EH (cell line): ENCODE results near the gene FIGNL2.

Experiments used
- DNase-seq: peaks from one replicate; pipeline ENCODE4 v3.0.0-alpha.2; 2015; ENCODE audit warnings: low read depth

FIGNL2 gene

GRCh38 chr12:51773145-51773869, 75.2 kb downstream of the FIGNL2 start:
- peak; percentile 89 for DNase-seq

GRCh38 chr12:51771008-51771407, 77.5 kb downstream of the FIGNL2 start:
- peak; percentile 64 for DNase-seq
